ENCODE results near the gene OCEL1. TPM values are rescaled to one million over a fixed set of nuclear protein-coding genes. Genes with fewer than 3 reads are reported as not detected.
A peak's percentile ranks its signal among the peaks of the same experiment; 100 is the strongest.
"Not testable (repeated sequence)": the region's sequence is repeated elsewhere in the genome, so short reads cannot be mapped to it uniquely, and the experiment has no call there.

The OCEL1 gene
- polyA plus RNA-seq = 10 to 100 TPM; 21.4 to 46.4 (median 30.6) TPM

GRCh38 chr19:17226002-17226933 is at the start of gene OCEL1:
Gene OCEL1, plus strand, starts transcription at chr19:17226226. Its CDS starts 22 bp downstream, at chr19:17226248.
- H3K27ac ChIP-seq (ENCODE audit: low read depth, low read length) = peak within 1 kb of the TSS; percentile 32
- 0 to 1% (median 0%) methylated on average over 64 to 90 of the region's 90 CpGs for WGBS, 3 donors

GRCh38 chr19:17178291-17178690 is 47.7 kb upstream of the OCEL1 start:
- no peak overlapping the region for H3K27ac ChIP-seq (ENCODE audit: low read depth, low read length)
- 92 to 95% (median 94%) methylated on average over 10 of the region's 10 CpGs for WGBS, 3 donors

GRCh38 chr19:17180997-17181702 is 44.9 kb upstream of the OCEL1 start:
- no peak overlapping the region for H3K27ac ChIP-seq (ENCODE audit: low read depth, low read length)
- 77 to 83% (median 82%) methylated on average over 22 of the region's 22 CpGs for WGBS, 3 donors

- H3K27ac ChIP-seq (ENCODE audit: low read depth, low read length) = no peak overlapping the region
- WGBS, 3 donors = 51 to 88% (median 68%) methylated on average over 14 of the region's 14 CpGs
Measured at GRCh38 chr19:17183271-17183761, 42.7 kb upstream of the OCEL1 start.

GRCh38 chr19:17183858-17184321 is 42.1 kb upstream of the OCEL1 start:
- no peak overlapping the region for H3K27ac ChIP-seq (ENCODE audit: low read depth, low read length)
- WGBS, 3 donors = 48 to 83% (median 49%) methylated on average over 11 of the region's 11 CpGs

GRCh38 chr19:17184371-17184841 is 41.6 kb upstream of the OCEL1 start:
- no peak overlapping the region for H3K27ac ChIP-seq (ENCODE audit: low read depth, low read length)
- WGBS, 3 donors = 70 to 94% (median 76%) methylated on average over 12 of the region's 12 CpGs

- WGBS, 3 donors = 89 to 96% (median 92%) methylated on average over 8 of the region's 8 CpGs
- no peak overlapping the region for H3K27ac ChIP-seq (ENCODE audit: low read depth, low read length)
Measured at GRCh38 chr19:17185590-17185989, 40.4 kb upstream of the OCEL1 start.

- 89 to 94% (median 90%) methylated on average over 6 of the region's 6 CpGs for WGBS, 3 donors
- not testable (repeated sequence) for H3K27ac ChIP-seq (ENCODE audit: low read depth, low read length)
Measured at GRCh38 chr19:17191736-17192135, 34.3 kb upstream of the OCEL1 start.

GRCh38 chr19:17192751-17193150 is 33.3 kb upstream of the OCEL1 start:
- no peak overlapping the region for H3K27ac ChIP-seq (ENCODE audit: low read depth, low read length)
- 96 to 98% (median 97%) methylated on average over 25 to 26 of the region's 26 CpGs for WGBS, 3 donors

- H3K27ac ChIP-seq (ENCODE audit: low read depth, low read length) = no peak overlapping the region
- 95 to 97% (median 96%) methylated on average over 16 of the region's 16 CpGs for WGBS, 3 donors
Measured at GRCh38 chr19:17194608-17195007, 31.4 kb upstream of the OCEL1 start.

GRCh38 chr19:17195106-17195505 is 30.9 kb upstream of the OCEL1 start:
- 97 to 98% (median 98%) methylated on average over 20 to 23 of the region's 23 CpGs for WGBS, 3 donors
- no peak overlapping the region for H3K27ac ChIP-seq (ENCODE audit: low read depth, low read length)

- 98 to 99% (median 98%) methylated on average over 7 of the region's 7 CpGs for WGBS, 3 donors
- no peak overlapping the region for H3K27ac ChIP-seq (ENCODE audit: low read depth, low read length)
Measured at GRCh38 chr19:17196610-17197009, 29.4 kb upstream of the OCEL1 start.

- 92 to 96% (median 94%) methylated on average over 16 of the region's 16 CpGs for WGBS, 3 donors
Measured at GRCh38 chr19:17197666-17198065, 28.4 kb upstream of the OCEL1 start.

GRCh38 chr19:17200408-17201079 is 25.5 kb upstream of the OCEL1 start:
- 84 to 87% (median 85%) methylated on average over 16 of the region's 16 CpGs for WGBS, 3 donors

More at GRCh38 chr19:17197666-17198065, 28.4 kb upstream of the OCEL1 start:
- H3K27ac ChIP-seq (ENCODE audit: low read depth, low read length) = no peak overlapping the region

GRCh38 chr19:17202249-17202648 is 23.8 kb upstream of the OCEL1 start:
- WGBS, 3 donors = 83 to 88% (median 86%) methylated on average over 9 of the region's 9 CpGs

More at GRCh38 chr19:17200408-17201079, 25.5 kb upstream of the OCEL1 start:
- H3K27ac ChIP-seq (ENCODE audit: low read depth, low read length) = no peak overlapping the region

GRCh38 chr19:17202713-17203112 is 23.3 kb upstream of the OCEL1 start:
- WGBS, 3 donors = 87 to 95% (median 91%) methylated on average over 17 of the region's 17 CpGs
- H3K27ac ChIP-seq (ENCODE audit: low read depth, low read length) = no peak overlapping the region

More at GRCh38 chr19:17202249-17202648, 23.8 kb upstream of the OCEL1 start:
- H3K27ac ChIP-seq (ENCODE audit: low read depth, low read length) = no peak overlapping the region

- H3K27ac ChIP-seq (ENCODE audit: low read depth, low read length) = no peak overlapping the region
- 76 to 86% (median 83%) methylated on average over 27 of the region's 27 CpGs for WGBS, 3 donors
Measured at GRCh38 chr19:17205237-17206140, 20.5 kb upstream of the OCEL1 start.

All from adipose tissue (tissue), 3 donors.